Panc1 (cell line): ENCODE results near the gene TNN.

ENCODE experiments used
- POLR2AphosphoS5 ChIP-seq: IDR thresholded peaks from 2 replicates; pipeline ENCODE4 v1.6.1; 2012; ENCODE audit warnings: mild to moderate bottlenecking, low read depth, low read length, moderate library complexity
- SIN3A ChIP-seq: IDR thresholded peaks from 2 replicates; pipeline ENCODE4 v1.6.1; 2012; ENCODE audit warnings: low read depth, mild to moderate bottlenecking, low read length, moderate library complexity, borderline replicate concordance; ENCODE audit not compliant: insufficient read depth
- TF ChIP-seq, protein P1 (sequence below): fragments of 450-650 bp; IDR thresholded peaks from 2 replicates; pipeline ENCODE4 v1.5.1; 2017; ENCODE audit warnings: mild to moderate bottlenecking
- TF ChIP-seq, protein P2 (sequence below), 2 experiments: IDR thresholded peaks; 2 replicates each; pipeline ENCODE4 v1.6.1; 2011 to 2012; ENCODE audit warnings: low read depth in 2 of 2, control low read depth in 1 of 2, low read length in 1 of 2, mild to moderate bottlenecking in 1 of 2, moderate library complexity in 1 of 2; ENCODE audit not compliant: insufficient read depth in 1 of 2

DNA sequence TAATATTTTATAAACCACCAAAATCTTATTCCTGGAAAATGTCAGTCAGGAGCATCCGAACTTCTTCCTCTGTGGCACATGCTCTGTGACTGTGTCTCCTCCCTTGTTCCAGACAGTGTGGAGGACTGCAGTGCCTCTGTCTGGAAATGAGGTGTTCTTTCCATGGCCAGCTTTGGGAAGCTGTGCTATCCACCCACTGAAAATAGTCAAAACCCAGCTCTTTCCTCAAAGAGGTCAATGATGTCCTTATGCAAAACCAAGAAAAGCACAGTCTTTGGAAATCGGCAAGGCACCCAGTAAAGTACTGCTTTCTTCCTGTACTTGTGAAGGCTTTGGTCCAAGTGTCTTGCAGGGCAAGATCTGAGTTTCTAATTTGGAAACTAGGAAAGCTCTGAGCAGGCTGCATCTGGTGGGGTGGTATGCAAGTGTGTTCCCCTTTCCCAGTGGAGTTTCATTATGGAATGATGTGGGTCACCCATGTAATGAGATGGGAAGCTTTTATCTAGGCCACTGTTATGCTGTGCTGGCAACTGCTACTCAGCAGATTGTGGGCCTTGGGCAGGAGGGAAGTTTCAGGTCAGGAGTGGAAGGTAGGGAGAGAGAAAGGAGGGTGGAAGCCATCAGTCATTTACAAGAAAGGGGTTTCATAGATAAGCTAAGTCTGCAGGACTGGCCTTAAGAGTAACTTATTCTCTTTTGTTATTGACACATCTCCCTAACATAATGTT, 119.0 kb downstream of the TNN start:
- TF ChIP-seq, protein P1, sequence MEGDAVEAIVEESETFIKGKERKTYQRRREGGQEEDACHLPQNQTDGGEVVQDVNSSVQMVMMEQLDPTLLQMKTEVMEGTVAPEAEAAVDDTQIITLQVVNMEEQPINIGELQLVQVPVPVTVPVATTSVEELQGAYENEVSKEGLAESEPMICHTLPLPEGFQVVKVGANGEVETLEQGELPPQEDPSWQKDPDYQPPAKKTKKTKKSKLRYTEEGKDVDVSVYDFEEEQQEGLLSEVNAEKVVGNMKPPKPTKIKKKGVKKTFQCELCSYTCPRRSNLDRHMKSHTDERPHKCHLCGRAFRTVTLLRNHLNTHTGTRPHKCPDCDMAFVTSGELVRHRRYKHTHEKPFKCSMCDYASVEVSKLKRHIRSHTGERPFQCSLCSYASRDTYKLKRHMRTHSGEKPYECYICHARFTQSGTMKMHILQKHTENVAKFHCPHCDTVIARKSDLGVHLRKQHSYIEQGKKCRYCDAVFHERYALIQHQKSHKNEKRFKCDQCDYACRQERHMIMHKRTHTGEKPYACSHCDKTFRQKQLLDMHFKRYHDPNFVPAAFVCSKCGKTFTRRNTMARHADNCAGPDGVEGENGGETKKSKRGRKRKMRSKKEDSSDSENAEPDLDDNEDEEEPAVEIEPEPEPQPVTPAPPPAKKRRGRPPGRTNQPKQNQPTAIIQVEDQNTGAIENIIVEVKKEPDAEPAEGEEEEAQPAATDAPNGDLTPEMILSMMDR = no peak
- TF ChIP-seq, protein P2, sequence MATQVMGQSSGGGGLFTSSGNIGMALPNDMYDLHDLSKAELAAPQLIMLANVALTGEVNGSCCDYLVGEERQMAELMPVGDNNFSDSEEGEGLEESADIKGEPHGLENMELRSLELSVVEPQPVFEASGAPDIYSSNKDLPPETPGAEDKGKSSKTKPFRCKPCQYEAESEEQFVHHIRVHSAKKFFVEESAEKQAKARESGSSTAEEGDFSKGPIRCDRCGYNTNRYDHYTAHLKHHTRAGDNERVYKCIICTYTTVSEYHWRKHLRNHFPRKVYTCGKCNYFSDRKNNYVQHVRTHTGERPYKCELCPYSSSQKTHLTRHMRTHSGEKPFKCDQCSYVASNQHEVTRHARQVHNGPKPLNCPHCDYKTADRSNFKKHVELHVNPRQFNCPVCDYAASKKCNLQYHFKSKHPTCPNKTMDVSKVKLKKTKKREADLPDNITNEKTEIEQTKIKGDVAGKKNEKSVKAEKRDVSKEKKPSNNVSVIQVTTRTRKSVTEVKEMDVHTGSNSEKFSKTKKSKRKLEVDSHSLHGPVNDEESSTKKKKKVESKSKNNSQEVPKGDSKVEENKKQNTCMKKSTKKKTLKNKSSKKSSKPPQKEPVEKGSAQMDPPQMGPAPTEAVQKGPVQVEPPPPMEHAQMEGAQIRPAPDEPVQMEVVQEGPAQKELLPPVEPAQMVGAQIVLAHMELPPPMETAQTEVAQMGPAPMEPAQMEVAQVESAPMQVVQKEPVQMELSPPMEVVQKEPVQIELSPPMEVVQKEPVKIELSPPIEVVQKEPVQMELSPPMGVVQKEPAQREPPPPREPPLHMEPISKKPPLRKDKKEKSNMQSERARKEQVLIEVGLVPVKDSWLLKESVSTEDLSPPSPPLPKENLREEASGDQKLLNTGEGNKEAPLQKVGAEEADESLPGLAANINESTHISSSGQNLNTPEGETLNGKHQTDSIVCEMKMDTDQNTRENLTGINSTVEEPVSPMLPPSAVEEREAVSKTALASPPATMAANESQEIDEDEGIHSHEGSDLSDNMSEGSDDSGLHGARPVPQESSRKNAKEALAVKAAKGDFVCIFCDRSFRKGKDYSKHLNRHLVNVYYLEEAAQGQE (IDR thresholded peaks at IDR 0.05; ENCODE audit: insufficient read depth in 1 of 2, low read depth in 2 of 2, low read length in 1 of 2) = no peak
- TF ChIP-seq POLR2AphosphoS5 (no peak), SIN3A (no peak)
